SIG-M5 treated with dmso at 0.1 percent for 504 hours (cell line): ENCODE measurements around the gene PAF1.

Experiments used
- DNase-seq: peaks from one replicate; lab custom pipeline; 2025; ENCODE audit not compliant: unreplicated experiment; lab: John Stamatoyannopoulos, UW

PAF1 gene

DNA sequence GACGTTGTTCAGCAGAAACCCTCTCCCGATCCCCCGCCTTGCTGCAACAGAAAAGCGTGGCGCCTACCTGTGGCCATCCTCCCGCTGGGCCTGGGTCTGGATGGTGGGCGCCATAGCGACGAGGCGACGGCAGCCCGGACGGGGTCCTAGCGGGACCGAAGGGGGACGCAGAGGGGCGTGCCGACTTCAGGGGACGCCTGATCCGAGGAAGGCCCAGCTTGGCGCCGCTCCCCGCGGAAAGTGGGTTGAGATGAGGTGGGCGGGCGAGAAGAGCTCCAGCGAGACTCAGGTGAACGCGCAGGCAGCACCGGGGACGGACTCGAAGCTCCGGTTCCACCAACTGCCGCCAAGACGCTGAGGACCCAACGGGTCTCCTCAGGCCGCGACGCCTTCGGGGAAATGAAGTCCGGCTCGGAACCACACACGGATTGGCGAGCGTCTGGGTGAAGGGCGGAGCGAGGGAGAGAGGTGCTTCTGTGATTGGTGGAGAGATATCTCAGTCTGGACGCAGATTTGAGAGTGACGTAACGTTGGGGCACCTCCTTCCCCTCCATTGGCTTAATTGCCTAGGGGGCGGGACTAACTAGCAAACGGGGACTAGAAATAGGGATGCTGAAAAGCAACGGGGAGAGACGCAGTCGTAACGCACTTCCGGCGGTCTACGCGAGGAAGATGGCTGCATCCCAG is at the start of gene PAF1, which contains the start of gene MED29:
Gene PAF1, minus strand, starts transcription at position 356 of the 687 bp plus-strand sequence. Its CDS starts 242 bp downstream, at position 114.
Gene MED29, plus strand, starts transcription at position 628 of the 687 bp plus-strand sequence. Its CDS starts 45 bp downstream, at position 673.
- DNase-seq, result peak; percentile 100

GRCh38 chr19:39438270-39438934 is 47.5 kb upstream of the PAF1 start:
- DNase-seq, result no peak

DNA sequence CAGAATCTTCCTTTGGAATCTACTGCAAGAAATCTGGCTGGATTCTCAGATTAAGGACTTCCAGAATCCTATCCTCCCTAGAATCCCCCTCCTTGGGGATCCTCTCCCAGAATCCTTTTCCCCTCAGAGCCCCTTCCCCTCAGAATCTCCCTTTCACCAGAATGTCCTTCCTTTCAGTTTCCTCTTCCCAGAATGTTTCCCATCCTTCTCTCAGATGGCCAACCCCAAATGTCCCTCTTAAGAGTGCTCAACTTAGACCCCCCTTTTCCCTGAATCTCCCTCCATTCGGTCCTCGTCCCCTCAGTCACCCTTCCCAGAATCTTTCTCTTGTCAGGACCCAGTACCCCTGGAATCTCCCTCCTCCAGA is 45.4 kb upstream of the PAF1 start:
- DNase-seq, result no peak

DNA sequence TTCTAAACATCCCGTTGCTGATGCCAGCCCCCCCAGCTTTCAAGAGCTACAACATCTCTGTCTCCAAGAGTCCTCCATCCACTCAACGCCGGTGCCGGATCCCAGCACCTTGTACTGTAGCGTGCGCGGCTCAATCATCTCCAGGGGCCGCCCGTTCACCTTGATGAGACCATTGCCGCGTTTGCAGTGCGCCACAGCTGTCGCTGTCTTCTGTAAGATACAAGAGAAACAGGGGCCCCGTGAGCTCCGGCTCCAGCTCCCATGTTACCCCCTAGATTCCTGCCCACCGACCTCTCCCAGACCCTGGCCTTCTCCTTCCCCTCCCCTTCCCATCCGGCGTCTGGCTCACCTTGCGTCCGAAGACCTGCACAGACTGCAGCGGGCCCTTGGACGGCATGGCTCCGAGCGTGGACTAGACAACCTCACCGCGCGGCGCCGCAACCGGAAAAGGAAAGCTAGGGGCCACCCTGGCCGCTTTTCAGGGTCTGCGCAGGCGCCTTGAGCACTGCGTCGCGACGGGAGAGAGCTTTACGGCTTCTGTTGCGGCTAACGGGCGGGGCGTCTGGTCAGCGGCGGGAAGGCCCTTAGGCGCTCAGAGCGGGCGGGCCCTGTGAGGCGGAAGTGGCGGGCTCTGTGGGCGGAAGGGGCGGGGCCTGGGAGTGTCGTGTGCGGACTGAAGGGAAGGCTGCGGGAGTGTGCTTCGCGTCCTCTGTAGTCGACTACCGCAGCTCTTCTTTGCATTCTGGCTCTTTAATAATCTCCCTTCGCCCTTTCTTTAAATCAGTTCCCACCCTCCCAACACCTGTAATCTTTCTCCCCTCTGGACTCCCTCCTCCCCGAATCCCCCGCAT is 44.8 kb upstream of the PAF1 start, which contains the start of gene RPS16:
Gene RPS16, minus strand, starts transcription at position 451 of the 851 bp plus-strand sequence. Its CDS starts 54 bp downstream, at position 397.
- peak; percentile 97 for DNase-seq

DNA sequence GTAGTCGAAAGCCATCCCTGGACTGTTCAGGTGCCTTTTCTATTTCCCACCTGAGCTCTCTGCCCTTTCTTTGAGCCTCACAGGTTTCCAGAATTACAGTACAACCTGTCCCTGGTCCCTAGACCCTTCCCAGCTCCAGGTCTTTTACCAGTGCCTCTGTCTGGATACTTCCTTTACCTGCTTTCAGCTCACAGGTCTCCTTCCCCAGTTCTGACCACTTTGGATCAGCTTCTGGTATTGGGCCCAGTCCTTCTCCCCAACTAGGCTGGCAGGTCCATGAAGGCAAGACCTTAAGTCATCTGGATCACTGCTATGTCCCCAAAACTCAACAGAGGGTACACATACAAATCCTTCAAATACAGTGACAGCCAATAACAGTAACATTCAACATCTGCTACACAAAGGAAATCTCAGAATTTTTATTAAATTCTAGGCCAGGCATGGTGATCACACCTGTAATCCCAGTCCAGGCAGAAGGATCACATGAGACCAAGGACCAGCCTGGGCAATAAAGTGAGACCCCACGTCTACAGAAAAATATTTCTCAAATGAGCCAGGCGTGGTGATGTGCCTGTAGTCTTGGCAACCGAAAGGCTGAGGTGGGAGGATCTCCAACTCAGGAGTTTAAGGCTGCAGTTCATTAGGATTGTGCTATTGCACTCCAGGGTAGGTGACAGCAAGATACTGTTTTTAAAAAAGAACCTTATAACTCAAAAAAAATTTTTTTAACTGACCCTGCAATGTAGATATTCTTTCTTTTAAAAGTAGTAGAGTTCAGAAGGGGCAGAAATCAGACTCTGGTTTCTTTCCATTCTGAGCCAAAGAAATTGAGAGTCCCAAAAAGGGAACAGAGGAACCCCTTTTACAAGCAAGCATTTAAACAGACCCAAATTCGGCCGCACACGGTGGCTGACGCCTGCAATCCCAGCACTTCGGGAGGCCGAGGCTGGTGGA is 43.5 kb upstream of the PAF1 start:
- no peak for DNase-seq

DNA sequence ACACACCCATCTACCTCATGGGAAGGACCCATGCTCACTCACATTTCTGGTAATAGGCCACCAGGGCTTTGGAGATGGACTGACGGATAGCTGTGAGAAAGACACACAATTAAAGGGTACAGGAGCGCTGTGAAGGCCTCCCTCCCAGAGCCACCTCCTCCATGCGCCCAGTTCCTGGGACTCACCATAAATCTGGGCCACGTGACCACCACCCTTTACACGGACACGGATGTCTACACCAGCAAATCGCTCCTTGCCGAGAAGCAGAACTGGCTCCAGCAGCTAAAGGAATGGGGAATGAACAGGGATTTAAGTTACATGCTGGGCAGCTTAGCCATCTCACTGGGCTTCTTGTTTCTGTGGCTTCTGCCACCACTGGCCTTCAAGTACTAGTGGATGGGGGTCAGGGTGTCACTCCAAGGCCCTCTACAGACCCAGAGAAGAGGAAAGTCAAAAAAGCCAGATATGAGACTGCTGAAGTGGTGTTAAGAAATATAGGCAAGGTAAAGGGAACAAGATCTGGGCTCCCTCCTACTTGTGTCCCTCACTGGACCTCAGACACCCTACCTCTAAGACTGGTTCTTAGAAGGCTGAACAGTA is 42.7 kb upstream of the PAF1 start:
- no peak for DNase-seq

- no peak for DNase-seq
Observed at GRCh38 chr19:39432677-39433025, 41.7 kb upstream of the PAF1 start.

DNA sequence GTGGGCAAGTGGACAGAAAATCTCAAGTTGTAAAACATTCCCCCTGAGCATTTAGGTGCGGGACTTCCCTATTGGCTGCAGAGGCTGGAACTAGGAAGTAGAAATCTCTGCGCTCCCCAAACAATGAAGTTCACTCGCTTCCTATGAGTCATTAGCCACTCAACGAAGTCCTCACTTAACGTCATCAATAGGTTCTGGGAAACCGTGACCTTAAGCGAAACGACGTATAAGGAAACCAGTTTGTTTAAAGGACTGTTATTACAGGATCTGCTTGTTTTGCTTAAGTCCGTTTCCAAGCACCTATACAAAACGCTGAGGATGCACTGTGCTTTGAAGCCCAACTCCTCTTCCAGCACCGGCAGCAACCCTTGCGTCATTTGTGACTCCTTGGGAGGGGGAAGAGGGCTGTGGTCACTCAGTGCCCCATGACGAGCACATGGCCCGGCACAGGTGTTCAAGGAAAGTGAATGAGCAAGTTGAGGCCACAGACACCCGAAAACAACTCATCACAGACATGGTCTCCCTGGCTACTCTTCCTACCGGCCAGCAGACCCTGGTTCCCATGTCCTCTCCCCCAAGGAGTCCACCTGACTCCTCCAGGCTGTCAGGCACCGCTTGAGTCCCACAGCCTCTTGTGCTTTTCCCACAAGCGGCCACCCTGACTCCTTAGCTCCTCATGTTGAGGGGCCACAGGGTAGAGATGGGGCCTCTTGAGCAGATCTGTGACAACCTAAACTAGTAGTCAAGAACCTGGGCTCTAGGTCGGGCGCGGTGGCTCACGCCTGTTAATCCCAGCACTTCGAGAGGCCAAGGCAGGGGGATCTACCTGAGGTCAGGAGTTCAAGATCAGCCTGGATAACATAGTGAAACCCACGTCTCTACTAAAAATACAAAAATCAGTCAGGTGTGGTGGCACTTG is 40.0 kb upstream of the PAF1 start:
- peak; percentile 95 for DNase-seq

GRCh38 chr19:39428283-39429112 is 37.6 kb upstream of the PAF1 start:
- DNase-seq, result no peak

GRCh38 chr19:39427707-39428106 is 36.8 kb upstream of the PAF1 start:
- DNase-seq, result no peak

DNA sequence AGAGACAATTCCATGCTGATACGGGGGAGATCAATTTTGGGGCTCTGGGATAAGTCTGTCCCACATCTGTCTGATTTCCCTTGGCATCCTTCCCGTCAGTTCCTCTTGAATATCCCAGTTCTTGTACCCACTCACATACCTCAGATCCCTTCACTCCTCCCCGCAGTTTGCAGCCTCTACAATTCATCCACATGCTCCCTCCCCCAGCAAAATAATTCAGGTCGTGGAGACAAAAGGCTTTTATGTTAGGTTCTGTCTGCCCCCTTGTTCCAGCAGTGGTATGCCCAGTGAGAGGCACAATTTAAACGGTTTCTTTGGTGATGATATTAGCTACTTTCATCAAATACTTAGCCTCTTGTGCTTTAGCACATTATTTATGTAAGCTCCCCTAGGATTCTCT is 35.3 kb upstream of the PAF1 start:
- no peak for DNase-seq

GRCh38 chr19:39425744-39426143 is 34.8 kb upstream of the PAF1 start:
- no peak for DNase-seq

DNA sequence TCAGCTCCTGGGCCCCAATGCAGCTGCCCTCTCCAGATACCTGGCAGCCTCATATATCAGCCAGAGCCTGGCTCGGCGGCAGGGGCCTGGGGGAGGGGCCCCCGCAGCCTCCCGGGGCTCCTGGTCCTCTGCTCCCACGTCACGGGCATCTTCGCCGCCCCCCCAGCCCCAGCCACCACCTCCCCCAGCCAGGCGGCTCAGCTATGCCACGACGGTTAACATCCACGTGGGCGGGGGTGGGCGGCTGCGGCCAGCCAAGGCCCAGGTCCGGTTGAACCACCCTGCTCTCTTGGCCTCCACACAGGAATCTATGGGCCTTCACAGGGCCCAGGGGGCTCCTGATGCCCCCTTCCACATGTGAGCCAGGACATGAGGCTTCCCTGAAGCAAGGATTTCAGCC is 34.0 kb upstream of the PAF1 start:
- no peak for DNase-seq

DNA sequence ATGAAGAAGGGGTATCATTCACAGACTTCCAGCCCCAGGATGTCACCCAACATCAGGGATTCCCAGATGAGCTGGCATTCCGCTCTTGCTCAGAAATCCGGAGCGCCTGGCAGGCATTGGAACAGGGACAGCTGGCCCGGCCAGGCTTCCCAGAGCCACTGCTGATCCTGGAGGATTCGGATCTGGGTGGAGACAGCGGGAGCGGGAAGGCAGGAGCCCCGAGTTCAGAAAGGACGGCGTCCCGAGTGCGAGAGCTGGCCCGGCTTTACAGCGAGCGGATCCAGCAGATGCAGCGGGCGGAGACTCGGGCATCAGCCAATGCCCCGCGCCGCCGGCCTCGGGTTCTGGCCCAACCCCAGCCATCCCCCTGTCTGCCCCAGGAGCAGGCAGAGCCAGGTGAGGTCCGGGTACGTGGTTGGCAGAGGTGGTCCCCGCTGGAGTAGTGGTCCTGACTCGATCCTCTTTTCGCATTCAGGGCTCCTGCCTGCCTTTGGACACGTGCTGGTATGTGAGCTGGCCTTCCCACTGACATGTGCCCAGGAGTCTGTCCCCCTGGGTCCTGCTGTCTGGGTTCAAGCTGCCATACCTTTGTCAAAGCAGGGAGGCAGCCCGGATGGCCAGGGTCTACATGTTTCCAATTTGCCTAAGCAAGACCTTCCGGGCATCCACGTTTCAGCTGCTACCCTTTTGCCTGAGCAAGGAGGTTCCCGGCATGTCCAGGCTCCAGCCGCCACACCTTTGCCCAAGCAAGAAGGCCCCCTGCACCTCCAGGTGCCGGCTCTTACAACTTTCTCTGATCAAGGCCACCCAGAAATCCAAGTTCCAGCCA is 32.6 kb upstream of the PAF1 start:
- no peak for DNase-seq

- DNase-seq, result no peak
Observed at GRCh38 chr19:39422020-39422419, 31.1 kb upstream of the PAF1 start.

- no peak for DNase-seq
Observed at GRCh38 chr19:39420769-39421168, 29.9 kb upstream of the PAF1 start.

- DNase-seq, result no peak
Observed at GRCh38 chr19:39419003-39419402, 28.1 kb upstream of the PAF1 start.
